CD4-positive, alpha-beta T cell treated with Interleukin-4 for 4 hours (primary cell): ENCODE results near the gene BECN2.
"Not testable (repeated sequence)": the region's sequence is repeated elsewhere in the genome, so short reads cannot be mapped to it uniquely, and the experiment has no call there.

Experiments used
- DNase-seq: peaks from one replicate; pipeline ENCODE4 v3.0.0-alpha.2; 2020

Gene BECN2

DNA sequence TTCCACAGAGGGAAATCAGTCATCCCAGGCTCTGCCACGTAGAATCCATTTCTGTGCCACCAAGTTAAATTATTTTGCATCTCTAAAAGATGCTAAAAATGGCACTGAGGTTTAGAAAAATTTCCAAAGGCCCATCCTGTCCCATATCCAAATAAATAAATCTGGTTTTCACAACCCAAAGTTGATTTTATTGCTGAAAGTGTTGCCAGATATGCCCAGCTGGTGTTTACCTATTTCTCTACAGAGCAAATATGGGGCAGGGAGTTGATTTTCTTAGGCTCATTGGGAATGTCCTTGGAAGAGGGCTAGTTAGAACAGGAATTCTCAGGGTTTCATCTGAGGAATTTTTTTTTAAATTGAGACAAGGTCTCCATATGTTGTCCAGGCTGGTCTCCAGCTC is 22.4 kb downstream of the BECN2 start:
- no peak for DNase-seq

DNA sequence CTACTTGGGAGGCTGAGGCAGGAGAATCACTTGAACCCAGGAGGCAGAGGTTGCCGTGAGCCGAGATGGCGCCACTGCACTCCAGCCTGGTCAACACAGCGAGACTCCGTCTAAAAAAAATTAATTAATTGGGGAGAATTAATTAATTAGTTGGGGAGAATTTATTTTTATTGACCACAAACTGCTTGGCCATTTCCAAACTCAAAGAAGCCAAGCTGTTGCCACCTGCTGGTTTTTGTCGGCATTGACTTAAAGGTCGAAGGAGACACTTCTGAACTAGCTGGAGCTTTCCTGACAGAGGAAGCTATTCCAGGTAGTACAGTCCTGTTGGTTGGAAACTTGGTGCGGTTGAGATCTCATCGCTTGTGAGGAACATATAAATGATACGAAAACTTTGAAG is 28.2 kb downstream of the BECN2 start:
- peak; percentile 7 for DNase-seq

DNA sequence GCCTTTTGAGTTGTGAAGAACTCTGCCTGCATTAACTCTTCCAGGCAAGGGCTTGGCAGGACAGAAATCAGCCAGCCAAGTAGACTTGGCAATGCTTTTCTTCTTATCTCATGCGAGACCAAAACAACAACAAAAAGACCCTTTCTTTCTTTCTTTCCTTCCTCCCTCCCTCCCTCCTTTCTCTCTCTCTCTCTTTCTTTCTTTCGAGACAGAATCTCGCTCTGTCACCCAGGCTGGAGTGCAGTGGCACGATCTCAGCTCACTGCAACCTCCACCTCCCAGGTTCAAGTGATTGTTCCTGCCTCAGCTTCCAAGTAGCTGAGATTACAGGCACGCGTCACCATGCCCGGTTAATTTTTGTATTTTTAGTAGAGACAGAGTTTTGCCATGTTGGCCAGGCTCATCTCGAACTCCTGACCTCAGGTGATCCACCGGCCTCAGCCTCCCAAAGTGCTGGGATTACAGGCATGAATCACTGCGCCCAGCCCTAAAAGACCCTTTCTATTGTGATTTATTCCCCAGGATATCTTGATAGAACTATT is 30.9 kb downstream of the BECN2 start:
- not testable (repeated sequence) for DNase-seq

DNA sequence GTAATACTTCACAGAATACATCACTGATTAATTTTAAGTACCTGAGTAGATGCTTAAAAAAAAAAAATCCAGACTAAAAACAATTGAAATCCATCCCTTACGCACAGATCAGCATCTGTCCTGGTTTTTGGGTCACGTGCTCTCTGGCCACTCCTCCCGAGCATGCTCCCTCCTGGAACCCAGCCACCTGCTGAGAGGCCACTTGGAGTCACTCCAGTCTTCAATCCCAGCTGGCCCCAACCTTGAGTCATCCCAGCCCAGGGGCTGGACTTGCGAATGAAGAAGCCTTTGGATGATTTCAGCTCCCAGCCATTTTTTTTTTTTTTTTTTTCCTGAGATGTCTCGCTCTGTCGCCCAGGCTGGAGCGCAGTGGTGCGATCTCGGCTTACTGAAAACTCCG is 32.5 kb downstream of the BECN2 start:
- no peak for DNase-seq

DNA sequence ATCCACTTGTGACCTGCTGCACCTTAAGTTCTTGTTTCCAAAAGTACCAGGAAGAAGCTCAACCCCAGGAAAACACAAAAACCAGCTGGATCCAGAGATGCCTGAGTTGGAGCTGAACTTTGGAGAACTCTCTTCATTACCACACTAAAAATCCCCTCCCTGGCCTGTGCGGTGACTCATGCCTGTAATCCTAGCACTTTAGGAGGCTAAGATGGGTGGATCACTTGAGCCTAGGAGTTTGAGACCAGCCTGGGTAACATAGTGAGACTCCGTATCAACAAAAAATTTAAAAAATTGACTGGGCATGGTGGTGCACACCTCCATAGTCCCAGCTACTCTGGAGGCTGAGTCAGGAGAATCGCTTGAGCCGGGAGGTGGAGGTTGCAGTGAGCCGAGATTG is 35.2 kb downstream of the BECN2 start:
- no peak for DNase-seq

DNA sequence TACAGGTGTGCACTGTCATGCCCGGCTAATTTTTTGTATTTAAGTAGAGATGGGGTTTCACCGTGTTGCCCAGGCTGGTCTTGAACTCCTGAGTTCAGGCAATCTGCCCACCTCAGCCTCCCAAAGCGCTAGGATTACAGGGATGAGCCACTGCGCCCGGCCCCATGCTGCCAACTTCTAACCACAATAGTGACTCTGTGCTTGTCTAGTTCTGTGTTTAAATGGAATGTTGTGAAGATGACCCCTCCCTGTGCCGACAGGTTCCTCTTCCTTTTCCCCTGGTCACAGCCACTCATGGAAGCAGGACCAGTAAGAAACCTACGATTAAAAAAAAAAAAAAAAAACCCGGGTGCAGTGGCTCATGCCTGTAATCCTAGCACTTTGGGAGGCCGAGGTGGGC is 36.6 kb downstream of the BECN2 start:
- DNase-seq = no peak

DNA sequence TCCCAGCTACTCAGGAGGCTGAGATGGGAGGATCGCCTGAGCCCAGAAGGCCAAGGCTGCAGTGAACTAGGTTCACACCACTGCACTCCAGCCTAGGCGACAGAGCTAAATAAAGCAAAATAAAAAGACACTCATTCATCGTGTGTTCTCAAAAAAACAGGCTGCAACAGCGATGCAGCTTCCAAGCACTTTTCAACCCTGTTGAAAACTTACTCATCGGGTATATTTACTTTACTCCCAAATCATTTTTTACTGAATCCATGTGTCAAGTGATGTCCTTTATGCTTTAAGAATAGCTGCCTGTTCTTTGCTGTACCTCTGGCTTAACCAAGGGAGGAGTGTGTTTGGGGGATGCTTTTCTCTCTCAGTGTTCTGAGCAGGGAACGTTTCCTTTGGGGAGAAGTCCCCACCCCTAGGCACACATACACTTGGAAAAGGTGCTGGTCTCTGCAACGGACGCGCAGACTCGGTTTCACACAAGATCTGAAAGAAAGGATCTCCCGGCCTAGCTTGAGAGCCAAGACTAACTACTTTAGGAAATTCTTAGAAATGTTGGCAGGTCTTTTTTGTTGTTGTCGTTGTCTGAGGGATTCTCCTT is 39.9 kb downstream of the BECN2 start:
- no peak for DNase-seq

DNA sequence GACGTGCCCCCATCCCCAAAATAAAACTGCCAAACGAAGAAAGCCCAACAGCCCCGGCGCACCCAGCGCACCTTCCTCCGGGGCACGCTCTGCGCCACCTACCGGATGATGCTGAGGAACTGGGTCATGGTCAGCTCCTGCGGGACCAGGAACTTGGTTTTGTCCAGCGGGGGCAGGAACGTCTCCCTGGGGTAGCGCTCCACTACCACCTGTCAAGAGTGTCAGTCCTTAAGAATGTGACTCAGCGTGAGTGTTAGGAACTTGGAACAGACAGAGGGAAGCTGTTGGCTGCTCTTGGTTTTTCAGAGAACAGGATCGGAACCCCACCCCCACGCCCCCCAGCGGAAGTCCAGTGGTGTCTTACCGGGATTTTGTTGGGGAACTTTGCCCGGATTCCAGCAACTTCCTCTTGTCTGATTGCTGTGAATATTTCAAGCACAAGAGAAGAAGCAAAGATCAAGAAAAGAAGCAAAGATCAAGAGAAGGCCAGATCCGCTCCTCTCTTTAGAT is 40.9 kb downstream of the BECN2 start:
- DNase-seq = peak; percentile 19

DNA sequence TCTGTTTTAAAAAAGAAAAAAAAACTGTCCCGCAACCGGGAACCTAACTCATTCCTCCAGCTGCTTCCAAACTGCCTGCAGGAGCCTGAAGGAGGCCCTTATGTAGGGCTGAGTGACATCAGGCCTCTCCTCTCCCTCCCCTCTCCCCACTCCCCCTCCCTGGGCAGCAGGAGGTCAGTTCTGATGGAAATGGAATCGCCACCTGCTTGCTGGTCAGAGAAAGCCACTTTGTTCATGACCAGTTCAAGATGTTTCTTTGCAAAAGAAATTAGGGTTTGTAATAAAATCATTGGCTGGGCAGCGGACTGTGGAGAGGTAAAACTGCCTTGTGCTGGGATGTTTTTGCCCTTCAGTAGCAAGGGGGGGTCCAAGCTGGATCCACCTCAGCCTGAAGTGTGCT is 41.5 kb downstream of the BECN2 start, which contains the start of gene MAP1LC3C:
Gene MAP1LC3C (minus strand): TSS at position 73 of the 400 bp plus-strand sequence. CDS start 90 bp downstream, outside the sequence.
- DNase-seq = no peak

DNA sequence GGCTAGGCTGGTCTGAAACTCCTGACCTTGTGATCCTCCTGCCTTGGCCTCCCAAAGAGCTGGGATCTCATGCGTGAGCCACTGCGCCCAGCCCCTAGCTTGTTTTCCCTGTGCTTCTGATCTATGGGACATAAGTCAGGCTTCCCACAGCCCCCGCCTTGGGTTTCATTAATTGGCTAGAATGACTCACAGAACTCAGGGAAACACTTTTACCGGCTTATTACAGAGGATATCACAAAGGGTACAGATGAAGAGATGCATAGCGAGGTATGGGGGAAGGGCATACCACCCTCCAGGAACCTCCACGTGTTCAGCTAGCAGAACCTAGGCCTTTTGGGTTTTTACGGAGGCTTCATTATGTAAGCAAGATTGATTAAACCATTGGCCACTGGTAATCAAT is 42.9 kb downstream of the BECN2 start:
- DNase-seq = no peak

DNA sequence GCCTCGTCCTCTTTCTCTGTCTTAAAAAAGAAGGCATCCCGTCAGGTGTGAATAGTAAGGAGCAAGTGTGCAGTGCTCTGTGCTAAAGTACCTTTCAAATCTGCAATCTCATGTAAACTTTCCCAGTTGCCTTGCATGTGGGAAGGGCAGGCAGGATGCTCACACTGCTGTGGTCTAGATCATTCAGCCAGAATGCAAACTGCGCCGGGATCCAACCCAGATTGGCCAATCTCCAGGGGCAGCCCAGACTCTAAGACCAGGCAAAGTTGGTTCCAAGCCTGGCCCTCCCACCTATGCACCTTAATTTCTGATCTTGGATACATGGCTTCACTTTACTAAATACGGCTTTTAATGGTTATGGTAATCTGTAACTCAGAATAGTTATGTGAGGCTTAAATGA is 44.5 kb downstream of the BECN2 start:
- no peak for DNase-seq

DNA sequence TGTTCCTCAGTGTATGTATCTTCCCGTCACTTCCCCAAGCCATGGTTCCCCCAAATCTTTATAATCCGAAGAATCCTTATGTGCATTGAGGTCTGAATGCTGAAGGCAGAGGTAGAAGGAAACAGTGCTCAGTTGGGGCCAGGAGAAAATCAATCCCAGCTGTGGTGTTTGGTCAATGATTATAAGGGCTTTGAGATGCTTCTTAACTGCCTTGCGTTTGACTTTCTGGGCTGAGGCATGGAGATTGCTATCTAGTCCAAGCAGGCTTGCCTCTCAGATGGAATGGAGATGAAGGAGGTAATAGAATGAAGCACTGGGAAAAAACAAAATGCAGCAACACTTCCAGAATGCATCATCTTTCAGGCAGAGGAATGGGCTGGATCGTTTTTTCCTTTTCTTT is 44.9 kb downstream of the BECN2 start:
- no peak for DNase-seq

DNA sequence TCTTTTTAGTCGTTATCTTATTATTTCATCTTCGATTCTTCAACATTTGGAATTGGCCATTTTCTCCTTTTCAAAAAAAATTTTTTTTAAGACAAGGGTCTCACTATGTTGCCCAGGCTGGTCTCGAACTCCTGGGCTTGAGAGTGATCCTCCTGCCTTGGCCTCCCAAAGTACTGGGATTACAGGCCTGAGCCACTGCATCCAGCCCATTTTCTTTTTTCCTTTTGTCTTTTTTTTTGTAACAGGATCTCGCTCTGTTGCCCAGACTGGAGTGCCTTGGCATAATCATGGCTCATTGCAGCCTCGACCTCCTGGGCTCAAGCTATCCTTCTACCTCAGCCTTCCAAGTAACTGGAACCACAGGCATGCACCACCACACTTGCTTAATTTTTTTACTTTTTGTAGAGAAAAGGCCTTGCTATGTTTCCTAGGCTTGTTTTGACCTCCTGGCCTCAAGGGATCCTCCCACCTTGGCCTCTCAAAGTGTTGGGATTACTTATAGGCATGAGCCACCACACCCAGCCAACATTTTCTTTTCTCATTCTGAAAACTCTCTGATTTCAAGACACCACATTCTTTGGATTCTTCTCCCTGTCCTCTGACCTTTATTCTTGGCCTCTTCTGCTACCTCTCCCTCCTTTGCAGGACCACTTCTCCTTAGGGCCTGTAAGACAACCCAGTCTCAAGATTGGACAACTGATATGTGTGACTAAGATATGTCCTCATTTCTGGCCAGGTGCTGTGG is 47.4 kb downstream of the BECN2 start:
- DNase-seq = no peak

DNA sequence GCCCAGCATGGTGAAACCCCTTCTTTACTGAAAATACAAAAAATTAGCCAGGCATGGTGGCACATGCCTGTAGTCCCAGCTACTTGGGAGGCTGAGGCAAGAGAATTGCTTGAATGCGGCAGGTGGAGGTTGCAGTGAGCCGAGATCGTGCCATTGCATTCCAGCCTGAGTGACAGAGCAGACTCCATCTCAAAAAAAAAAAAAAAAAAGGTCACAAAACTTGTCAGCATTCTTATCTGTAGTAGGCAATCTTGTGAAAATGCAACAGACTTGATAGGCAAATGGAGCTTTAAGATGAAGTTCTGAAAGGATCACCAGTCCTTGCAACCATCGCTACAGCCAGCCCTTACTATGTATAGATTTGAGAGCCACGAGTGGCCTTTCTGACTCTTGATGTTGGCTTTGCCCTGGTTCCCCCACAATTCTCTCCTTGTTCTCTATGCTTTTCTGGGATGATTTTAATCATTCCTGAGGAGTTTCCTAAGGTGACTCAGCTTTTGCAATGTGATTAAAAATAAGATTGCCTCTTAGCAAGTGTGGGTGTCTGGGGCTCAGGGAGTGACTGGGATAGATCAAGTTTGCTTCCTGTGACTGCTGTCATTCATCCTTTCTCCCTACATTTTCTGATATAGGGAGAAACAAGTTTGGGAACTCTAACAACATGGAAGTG is 48.4 kb downstream of the BECN2 start:
- DNase-seq = no peak

DNA sequence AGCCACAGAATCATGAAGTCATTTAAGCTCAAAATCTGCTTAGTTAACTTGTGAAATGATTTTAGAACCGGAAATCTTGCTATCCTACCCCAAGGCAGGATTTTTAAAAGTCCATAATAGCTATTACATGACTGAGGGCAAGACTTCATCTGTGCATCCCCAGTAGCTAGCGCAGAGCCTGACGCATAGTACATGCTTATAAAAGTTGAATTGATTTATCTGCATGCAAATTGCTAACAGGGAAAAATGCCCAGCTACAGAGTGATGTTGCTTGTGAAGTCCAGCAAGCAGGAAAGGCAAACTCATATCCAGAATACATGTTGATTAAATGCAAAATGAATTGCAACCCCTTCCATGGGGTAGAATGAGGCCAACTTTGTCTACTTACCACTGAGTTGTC is 49.4 kb downstream of the BECN2 start:
- DNase-seq = no peak
